ENCODE measurements around the gene AFF3.

DNA sequence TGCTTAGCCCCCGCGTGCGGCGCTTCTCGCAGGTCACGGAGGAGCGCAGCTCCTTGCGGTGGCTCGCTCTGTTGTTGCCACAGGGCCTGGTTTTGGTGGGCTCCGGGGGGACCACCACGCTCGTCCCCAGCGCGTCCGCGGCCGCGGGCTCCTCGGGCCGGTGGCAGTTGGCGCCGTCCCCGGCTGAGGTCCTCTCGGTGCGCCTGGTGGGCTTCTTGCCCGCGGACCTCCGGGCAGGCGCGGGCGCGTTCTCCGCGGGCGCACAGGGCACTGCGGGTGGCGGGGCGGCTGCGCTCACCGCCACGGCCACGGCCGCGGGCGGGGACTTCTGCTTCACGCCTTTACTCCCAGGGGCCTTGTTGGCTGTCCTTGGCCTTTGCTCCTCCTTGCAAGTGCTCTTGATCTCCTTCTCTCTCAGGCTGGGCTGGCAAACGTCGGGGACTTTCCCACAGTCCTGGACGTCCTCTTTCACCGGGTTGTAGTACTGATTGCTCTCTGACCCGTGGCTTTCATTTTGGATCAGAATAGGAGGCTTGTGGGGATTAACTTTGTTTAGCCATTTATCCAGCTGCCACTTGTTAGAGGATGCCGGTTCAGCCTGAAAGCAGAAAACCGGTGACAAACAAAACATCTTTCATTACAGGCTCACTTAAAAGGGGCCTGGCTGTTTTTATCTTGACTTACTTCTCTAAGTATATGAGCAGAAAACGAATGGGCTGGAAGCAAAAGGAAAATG is 548.5 kb downstream of the AFF3 start:
- TF ChIP-seq FOXM1 (IDR thresholded peaks at IDR 0.05; ENCODE audit: borderline replicate concordance) (no peak), TARDBP (IDR thresholded peaks at IDR 0.05) (no peak), SUZ12 (IDR thresholded peaks at IDR 0.05) (no peak), HDGF (IDR thresholded peaks at IDR 0.05; ENCODE audit: borderline replicate concordance) (no peak), FOXK2 (IDR thresholded peaks at IDR 0.05) (no peak), ELF4 (IDR thresholded peaks at IDR 0.05) (no peak), ZNF384 (IDR thresholded peaks at IDR 0.05) (no peak), ARNT (IDR thresholded peaks at IDR 0.05) (no peak), BHLHE40 (IDR thresholded peaks at IDR 0.05; ENCODE audit: borderline replicate concordance) (no peak), SP1 (IDR thresholded peaks at IDR 0.05) (no peak), FOXA1 (IDR thresholded peaks at IDR 0.05) (no peak), NFRKB (IDR thresholded peaks at IDR 0.05) (no peak)

All from HEK293T (cell line).